HepG2 (cell line): Measurements from ENCODE around the gene TMEM8B. TPM values are rescaled to one million over a fixed set of nuclear protein-coding genes. Genes with fewer than 3 reads are reported as not detected.
A peak's percentile ranks its signal among the peaks of the same experiment; 100 is the strongest.

Source experiments
- ATAD3A ChIP-seq: sonication (generic); formaldehyde crosslinking; IDR thresholded peaks from 2 replicates; pipeline ENCODE4 v1.4.0; 2020; ENCODE audit warnings: missing genetic modification reagents
- ATM ChIP-seq: fragments of 450-650 bp; IDR thresholded peaks from 2 replicates; pipeline ENCODE4 v1.7.1; 2017; ENCODE audit warnings: mild to moderate bottlenecking, borderline replicate concordance
- BORCS8-MEF2B ChIP-seq: sonication (generic); formaldehyde crosslinking; IDR thresholded peaks from 2 replicates; pipeline ENCODE4 v1.8.0; 2022; ENCODE audit warnings: mild to moderate bottlenecking, missing genetic modification reagents
- DPF2 ChIP-seq: sonication (generic); formaldehyde crosslinking; IDR thresholded peaks from 2 replicates; pipeline ENCODE4 v1.4.0; 2020; ENCODE audit warnings: mild to moderate bottlenecking, low read depth, missing genetic modification reagents, borderline replicate concordance
- EED ChIP-seq: sonication (generic); formaldehyde crosslinking; IDR thresholded peaks from 2 replicates; pipeline ENCODE4 v1.5.0; 2020; ENCODE audit warnings: mild to moderate bottlenecking, missing genetic modification reagents
- HNRNPK ChIP-seq: fragments of 200-400 bp; formaldehyde crosslinking; IDR thresholded peaks from 2 replicates; pipeline ENCODE4 v1.6.1; 2018; ENCODE audit warnings: low read length, low read depth, moderate library complexity, mild to moderate bottlenecking; ENCODE audit not compliant: poor library complexity, severe bottlenecking
- KAT2B ChIP-seq: fragments of 150-350 bp; IDR thresholded peaks from 2 replicates; pipeline ENCODE4 v1.6.1; 2014; ENCODE audit warnings: low read depth, low read length, borderline replicate concordance
- KLF15 ChIP-seq: sonication (generic); formaldehyde crosslinking; IDR thresholded peaks from 2 replicates; pipeline ENCODE4 v1.8.1; 2023; ENCODE audit warnings: borderline replicate concordance, mild to moderate bottlenecking, inconsistent platforms, missing genetic modification reagents, mixed read lengths
- MAX ChIP-seq: IDR thresholded peaks from 2 replicates; pipeline ENCODE4 v1.6.1; 2012; ENCODE audit warnings: inconsistent platforms
- ONECUT2 ChIP-seq: sonication (generic); formaldehyde crosslinking; IDR thresholded peaks from 2 replicates; pipeline ENCODE4 v1.4.0; 2020; ENCODE audit warnings: missing genetic modification reagents
- PHB2 ChIP-seq: fragments of 450-650 bp; IDR thresholded peaks from 2 replicates; pipeline ENCODE4 v1.6.1; 2018; ENCODE audit not compliant: partially characterized antibody
- PRPF4 ChIP-seq: fragments of 200-400 bp; formaldehyde crosslinking; IDR thresholded peaks from 2 replicates; pipeline ENCODE4 v1.6.1; 2016; ENCODE audit warnings: low read length, low read depth; ENCODE audit not compliant: poor library complexity, severe bottlenecking
- SETDB1 ChIP-seq: sonication (generic); formaldehyde crosslinking; IDR thresholded peaks from 2 replicates; pipeline ENCODE4 v1.5.1; 2020; ENCODE audit warnings: missing genetic modification reagents, mild to moderate bottlenecking, borderline replicate concordance
- ZBTB1 ChIP-seq: sonication (generic); formaldehyde crosslinking; IDR thresholded peaks from 2 replicates; pipeline ENCODE4 v1.4.0; 2020; ENCODE audit warnings: missing genetic modification reagents, borderline replicate concordance
- ZNF510 ChIP-seq: sonication (generic); formaldehyde crosslinking; IDR thresholded peaks from 2 replicates; pipeline ENCODE4 v1.4.0; 2020; ENCODE audit warnings: low read depth, mild to moderate bottlenecking, missing genetic modification reagents
- ZNF605 ChIP-seq: sonication (generic); formaldehyde crosslinking; IDR thresholded peaks from 2 replicates; pipeline ENCODE4 v1.8.0; 2022; ENCODE audit warnings: mild to moderate bottlenecking, missing genetic modification reagents
- ZNF839 ChIP-seq: sonication (generic); formaldehyde crosslinking; IDR thresholded peaks from 2 replicates; pipeline ENCODE4 v1.4.0; 2020; ENCODE audit warnings: missing genetic modification reagents, mild to moderate bottlenecking, borderline replicate concordance
- ZUFSP ChIP-seq: sonication (generic); formaldehyde crosslinking; IDR thresholded peaks from 2 replicates; pipeline ENCODE4 v1.9.0; 2021; ENCODE audit warnings: missing genetic modification reagents, mild to moderate bottlenecking, borderline replicate concordance
- polyA plus RNA-seq, 8 experiments: library from polyadenylated mRNA; depleted of rRNA in 3 of 8; stranded (reverse) in 7 of 8; unstranded in 1 of 8; fragments of >200 nt; fragmentation: Illumina TruSeq in 4 of 8; extraction: Trizol in 4 of 8; gene quantifications; 2 replicates each; pipeline versions ENCODE4 v1.2.1 to v1.2.3, GENCODE V29; 2011 to 2016; ENCODE audit warnings: low read depth in 4 of 8, missing spikeins in 1 of 8, mixed read lengths in 1 of 8; ENCODE audit not compliant: insufficient read depth in 1 of 8
- total RNA-seq, 5 experiments: library from RNA; depleted of rRNA; stranded (reverse); fragments of >200 nt; fragmentation: Illumina TruSeq; extraction: Trizol; gene quantifications; 2 replicates each; pipeline ENCODE4 v1.2.3, GENCODE V29; 2016; ENCODE audit warnings: low read depth in 1 of 5
- TF ChIP-seq, protein P1 (sequence below): sonication (generic); formaldehyde crosslinking; IDR thresholded peaks from 2 replicates; pipeline ENCODE4; 2020; ENCODE audit warnings: missing genetic modification reagents, mild to moderate bottlenecking, borderline replicate concordance
- TF ChIP-seq, protein P2 (sequence below): sonication (generic); formaldehyde crosslinking; IDR thresholded peaks from 2 replicates; pipeline ENCODE4 v1.5.0; 2020; ENCODE audit warnings: mild to moderate bottlenecking, missing genetic modification reagents
- TF ChIP-seq, protein P3 (sequence below): sonication (generic); formaldehyde crosslinking; IDR thresholded peaks from 2 replicates; pipeline ENCODE4 v1.5.0; 2020; ENCODE audit warnings: missing genetic modification reagents, mild to moderate bottlenecking, borderline replicate concordance

Gene TMEM8B
- total and polyA plus RNA-seq, 2 of the 13 experiments (the other 11 are each of a cell fraction or from before 2014, with no cell fraction given), result 2.1 to 2.7 TPM

- TF ChIP-seq, protein P1, sequence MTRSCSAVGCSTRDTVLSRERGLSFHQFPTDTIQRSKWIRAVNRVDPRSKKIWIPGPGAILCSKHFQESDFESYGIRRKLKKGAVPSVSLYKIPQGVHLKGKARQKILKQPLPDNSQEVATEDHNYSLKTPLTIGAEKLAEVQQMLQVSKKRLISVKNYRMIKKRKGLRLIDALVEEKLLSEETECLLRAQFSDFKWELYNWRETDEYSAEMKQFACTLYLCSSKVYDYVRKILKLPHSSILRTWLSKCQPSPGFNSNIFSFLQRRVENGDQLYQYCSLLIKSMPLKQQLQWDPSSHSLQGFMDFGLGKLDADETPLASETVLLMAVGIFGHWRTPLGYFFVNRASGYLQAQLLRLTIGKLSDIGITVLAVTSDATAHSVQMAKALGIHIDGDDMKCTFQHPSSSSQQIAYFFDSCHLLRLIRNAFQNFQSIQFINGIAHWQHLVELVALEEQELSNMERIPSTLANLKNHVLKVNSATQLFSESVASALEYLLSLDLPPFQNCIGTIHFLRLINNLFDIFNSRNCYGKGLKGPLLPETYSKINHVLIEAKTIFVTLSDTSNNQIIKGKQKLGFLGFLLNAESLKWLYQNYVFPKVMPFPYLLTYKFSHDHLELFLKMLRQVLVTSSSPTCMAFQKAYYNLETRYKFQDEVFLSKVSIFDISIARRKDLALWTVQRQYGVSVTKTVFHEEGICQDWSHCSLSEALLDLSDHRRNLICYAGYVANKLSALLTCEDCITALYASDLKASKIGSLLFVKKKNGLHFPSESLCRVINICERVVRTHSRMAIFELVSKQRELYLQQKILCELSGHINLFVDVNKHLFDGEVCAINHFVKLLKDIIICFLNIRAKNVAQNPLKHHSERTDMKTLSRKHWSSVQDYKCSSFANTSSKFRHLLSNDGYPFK (CRISPR knock-in tag), result peak; percentile 69; the same call in 1 of the 2 replicates
- TF ChIP-seq, protein P2, sequence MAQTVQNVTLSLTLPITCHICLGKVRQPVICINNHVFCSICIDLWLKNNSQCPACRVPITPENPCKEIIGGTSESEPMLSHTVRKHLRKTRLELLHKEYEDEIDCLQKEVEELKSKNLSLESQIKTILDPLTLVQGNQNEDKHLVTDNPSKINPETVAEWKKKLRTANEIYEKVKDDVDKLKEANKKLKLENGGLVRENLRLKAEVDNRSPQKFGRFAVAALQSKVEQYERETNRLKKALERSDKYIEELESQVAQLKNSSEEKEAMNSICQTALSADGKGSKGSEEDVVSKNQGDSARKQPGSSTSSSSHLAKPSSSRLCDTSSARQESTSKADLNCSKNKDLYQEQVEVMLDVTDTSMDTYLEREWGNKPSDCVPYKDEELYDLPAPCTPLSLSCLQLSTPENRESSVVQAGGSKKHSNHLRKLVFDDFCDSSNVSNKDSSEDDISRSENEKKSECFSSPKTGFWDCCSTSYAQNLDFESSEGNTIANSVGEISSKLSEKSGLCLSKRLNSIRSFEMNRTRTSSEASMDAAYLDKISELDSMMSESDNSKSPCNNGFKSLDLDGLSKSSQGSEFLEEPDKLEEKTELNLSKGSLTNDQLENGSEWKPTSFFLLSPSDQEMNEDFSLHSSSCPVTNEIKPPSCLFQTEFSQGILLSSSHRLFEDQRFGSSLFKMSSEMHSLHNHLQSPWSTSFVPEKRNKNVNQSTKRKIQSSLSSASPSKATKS (CRISPR knock-in tag), result no peak
- TF ChIP-seq, protein P3, sequence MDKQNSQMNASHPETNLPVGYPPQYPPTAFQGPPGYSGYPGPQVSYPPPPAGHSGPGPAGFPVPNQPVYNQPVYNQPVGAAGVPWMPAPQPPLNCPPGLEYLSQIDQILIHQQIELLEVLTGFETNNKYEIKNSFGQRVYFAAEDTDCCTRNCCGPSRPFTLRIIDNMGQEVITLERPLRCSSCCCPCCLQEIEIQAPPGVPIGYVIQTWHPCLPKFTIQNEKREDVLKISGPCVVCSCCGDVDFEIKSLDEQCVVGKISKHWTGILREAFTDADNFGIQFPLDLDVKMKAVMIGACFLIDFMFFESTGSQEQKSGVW (CRISPR knock-in tag), result no peak
- TF ChIP-seq HNRNPK (no peak), KAT2B (no peak), ATAD3A (CRISPR knock-in tag) (no peak), PRPF4 (no peak), ZBTB1 (no peak), ONECUT2 (CRISPR knock-in tag) (no peak), PHB2 (no peak), DPF2 (CRISPR knock-in tag) (no peak), EED (CRISPR knock-in tag) (no peak), ZUFSP (CRISPR knock-in tag) (no peak), ATM (no peak), SETDB1 (CRISPR knock-in tag) (no peak), KLF15 (no peak), ZNF605 (CRISPR knock-in tag) (no peak), ZNF510 (CRISPR knock-in tag) (no peak), MAX (peak; percentile 72), ZNF839 (CRISPR knock-in tag) (no peak), BORCS8-MEF2B (CRISPR knock-in tag) (no peak)
Measured at GRCh38 chr9:35905912-35906679, 77.1 kb downstream of the TMEM8B start, which contains the start of gene HRCT1 (continued).
